Measurements from ENCODE around the gene CDK1. TPM values are rescaled to one million over a fixed set of nuclear protein-coding genes. Genes with fewer than 3 reads are reported as not detected.

Gene CDK1
- total and polyA plus RNA-seq, 10 of the 15 experiments (the other 5 are each of a cell fraction or from before 2014, with no cell fraction given) = 81.5 to 361 (median 133) TPM

GRCh38 chr10:60778214-60778970 is at the start of gene CDK1 (continued):
- TF ChIP-seq NKRF (conservative IDR thresholded peaks at IDR 0.05) (peak; percentile 100), TCF3 (IDR thresholded peaks at IDR 0.05; ENCODE audit: borderline replicate concordance, insufficient read depth, low read depth, low read length) (peak; percentile 48; the same call in 1 of the 2 replicates), CREB1 (IDR thresholded peaks at IDR 0.05; ENCODE audit: low read depth) (peak; percentile 34), POLR2A (IDR thresholded peaks at IDR 0.05; ENCODE audit: low read depth, low read length) (peak; percentile 91), TAF1 (IDR thresholded peaks at IDR 0.05; ENCODE audit: borderline replicate concordance, low read depth, low read length) (peak; percentile 76; the same call in 1 of the 2 replicates), RAD21 (IDR thresholded peaks at IDR 0.05; ENCODE audit: insufficient read depth, low read depth, low read length) (no peak), HDGF (IDR thresholded peaks at IDR 0.05) (no peak), GATAD2B (conservative IDR thresholded peaks at IDR 0.05; ENCODE audit: low read depth) (peak; percentile 73), NFYB (IDR thresholded peaks at IDR 0.05; ENCODE audit: insufficient read depth, low read depth, low read length) (peak; percentile 85), FOS (IDR thresholded peaks at IDR 0.05; ENCODE audit: borderline replicate concordance, extremely low read depth, insufficient read length) (peak; percentile 48), IKZF1 (conservative IDR thresholded peaks at IDR 0.05) (peak; percentile 57; the same call in 1 of the 2 replicates)
- TF ChIP-seq, protein P1, sequence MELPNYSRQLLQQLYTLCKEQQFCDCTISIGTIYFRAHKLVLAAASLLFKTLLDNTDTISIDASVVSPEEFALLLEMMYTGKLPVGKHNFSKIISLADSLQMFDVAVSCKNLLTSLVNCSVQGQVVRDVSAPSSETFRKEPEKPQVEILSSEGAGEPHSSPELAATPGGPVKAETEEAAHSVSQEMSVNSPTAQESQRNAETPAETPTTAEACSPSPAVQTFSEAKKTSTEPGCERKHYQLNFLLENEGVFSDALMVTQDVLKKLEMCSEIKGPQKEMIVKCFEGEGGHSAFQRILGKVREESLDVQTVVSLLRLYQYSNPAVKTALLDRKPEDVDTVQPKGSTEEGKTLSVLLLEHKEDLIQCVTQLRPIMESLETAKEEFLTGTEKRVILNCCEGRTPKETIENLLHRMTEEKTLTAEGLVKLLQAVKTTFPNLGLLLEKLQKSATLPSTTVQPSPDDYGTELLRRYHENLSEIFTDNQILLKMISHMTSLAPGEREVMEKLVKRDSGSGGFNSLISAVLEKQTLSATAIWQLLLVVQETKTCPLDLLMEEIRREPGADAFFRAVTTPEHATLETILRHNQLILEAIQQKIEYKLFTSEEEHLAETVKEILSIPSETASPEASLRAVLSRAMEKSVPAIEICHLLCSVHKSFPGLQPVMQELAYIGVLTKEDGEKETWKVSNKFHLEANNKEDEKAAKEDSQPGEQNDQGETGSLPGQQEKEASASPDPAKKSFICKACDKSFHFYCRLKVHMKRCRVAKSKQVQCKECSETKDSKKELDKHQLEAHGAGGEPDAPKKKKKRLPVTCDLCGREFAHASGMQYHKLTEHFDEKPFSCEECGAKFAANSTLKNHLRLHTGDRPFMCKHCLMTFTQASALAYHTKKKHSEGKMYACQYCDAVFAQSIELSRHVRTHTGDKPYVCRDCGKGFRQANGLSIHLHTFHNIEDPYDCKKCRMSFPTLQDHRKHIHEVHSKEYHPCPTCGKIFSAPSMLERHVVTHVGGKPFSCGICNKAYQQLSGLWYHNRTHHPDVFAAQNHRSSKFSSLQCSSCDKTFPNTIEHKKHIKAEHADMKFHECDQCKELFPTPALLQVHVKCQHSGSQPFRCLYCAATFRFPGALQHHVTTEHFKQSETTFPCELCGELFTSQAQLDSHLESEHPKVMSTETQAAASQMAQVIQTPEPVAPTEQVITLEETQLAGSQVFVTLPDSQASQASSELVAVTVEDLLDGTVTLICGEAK (IDR thresholded peaks at IDR 0.05; ENCODE audit: borderline replicate concordance) = no peak
- TF ChIP-seq, protein P2, sequence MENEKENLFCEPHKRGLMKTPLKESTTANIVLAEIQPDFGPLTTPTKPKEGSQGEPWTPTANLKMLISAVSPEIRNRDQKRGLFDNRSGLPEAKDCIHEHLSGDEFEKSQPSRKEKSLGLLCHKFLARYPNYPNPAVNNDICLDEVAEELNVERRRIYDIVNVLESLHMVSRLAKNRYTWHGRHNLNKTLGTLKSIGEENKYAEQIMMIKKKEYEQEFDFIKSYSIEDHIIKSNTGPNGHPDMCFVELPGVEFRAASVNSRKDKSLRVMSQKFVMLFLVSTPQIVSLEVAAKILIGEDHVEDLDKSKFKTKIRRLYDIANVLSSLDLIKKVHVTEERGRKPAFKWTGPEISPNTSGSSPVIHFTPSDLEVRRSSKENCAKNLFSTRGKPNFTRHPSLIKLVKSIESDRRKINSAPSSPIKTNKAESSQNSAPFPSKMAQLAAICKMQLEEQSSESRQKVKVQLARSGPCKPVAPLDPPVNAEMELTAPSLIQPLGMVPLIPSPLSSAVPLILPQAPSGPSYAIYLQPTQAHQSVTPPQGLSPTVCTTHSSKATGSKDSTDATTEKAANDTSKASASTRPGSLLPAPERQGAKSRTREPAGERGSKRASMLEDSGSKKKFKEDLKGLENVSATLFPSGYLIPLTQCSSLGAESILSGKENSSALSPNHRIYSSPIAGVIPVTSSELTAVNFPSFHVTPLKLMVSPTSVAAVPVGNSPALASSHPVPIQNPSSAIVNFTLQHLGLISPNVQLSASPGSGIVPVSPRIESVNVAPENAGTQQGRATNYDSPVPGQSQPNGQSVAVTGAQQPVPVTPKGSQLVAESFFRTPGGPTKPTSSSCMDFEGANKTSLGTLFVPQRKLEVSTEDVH (IDR thresholded peaks at IDR 0.05; ENCODE audit: low read depth, partially characterized antibody) = peak; percentile 44
- TF ChIP-seq, protein P3, sequence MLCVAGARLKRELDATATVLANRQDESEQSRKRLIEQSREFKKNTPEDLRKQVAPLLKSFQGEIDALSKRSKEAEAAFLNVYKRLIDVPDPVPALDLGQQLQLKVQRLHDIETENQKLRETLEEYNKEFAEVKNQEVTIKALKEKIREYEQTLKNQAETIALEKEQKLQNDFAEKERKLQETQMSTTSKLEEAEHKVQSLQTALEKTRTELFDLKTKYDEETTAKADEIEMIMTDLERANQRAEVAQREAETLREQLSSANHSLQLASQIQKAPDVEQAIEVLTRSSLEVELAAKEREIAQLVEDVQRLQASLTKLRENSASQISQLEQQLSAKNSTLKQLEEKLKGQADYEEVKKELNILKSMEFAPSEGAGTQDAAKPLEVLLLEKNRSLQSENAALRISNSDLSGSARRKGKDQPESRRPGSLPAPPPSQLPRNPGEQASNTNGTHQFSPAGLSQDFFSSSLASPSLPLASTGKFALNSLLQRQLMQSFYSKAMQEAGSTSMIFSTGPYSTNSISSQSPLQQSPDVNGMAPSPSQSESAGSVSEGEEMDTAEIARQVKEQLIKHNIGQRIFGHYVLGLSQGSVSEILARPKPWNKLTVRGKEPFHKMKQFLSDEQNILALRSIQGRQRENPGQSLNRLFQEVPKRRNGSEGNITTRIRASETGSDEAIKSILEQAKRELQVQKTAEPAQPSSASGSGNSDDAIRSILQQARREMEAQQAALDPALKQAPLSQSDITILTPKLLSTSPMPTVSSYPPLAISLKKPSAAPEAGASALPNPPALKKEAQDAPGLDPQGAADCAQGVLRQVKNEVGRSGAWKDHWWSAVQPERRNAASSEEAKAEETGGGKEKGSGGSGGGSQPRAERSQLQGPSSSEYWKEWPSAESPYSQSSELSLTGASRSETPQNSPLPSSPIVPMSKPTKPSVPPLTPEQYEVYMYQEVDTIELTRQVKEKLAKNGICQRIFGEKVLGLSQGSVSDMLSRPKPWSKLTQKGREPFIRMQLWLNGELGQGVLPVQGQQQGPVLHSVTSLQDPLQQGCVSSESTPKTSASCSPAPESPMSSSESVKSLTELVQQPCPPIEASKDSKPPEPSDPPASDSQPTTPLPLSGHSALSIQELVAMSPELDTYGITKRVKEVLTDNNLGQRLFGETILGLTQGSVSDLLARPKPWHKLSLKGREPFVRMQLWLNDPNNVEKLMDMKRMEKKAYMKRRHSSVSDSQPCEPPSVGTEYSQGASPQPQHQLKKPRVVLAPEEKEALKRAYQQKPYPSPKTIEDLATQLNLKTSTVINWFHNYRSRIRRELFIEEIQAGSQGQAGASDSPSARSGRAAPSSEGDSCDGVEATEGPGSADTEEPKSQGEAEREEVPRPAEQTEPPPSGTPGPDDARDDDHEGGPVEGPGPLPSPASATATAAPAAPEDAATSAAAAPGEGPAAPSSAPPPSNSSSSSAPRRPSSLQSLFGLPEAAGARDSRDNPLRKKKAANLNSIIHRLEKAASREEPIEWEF (IDR thresholded peaks at IDR 0.05; ENCODE audit: insufficient replicate concordance, low read depth, low read length) = no peak

Data from GM12878 (cell line).